HG02884 (cell line): ENCODE measurements around the gene JPT2.
A peak's percentile ranks its signal among the peaks of the same experiment; 100 is the strongest.

Source experiments
- ATAC-seq: cut with Tn5 transposase; IDR thresholded peaks from one replicate; pipeline ENCODE4 v1.9.1; 2021; ENCODE audit warnings: mild to moderate bottlenecking, moderate library complexity; ENCODE audit not compliant: unreplicated experiment

The JPT2 gene, protein sequence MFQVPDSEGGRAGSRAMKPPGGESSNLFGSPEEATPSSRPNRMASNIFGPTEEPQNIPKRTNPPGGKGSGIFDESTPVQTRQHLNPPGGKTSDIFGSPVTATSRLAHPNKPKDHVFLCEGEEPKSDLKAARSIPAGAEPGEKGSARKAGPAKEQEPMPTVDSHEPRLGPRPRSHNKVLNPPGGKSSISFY

DNA sequence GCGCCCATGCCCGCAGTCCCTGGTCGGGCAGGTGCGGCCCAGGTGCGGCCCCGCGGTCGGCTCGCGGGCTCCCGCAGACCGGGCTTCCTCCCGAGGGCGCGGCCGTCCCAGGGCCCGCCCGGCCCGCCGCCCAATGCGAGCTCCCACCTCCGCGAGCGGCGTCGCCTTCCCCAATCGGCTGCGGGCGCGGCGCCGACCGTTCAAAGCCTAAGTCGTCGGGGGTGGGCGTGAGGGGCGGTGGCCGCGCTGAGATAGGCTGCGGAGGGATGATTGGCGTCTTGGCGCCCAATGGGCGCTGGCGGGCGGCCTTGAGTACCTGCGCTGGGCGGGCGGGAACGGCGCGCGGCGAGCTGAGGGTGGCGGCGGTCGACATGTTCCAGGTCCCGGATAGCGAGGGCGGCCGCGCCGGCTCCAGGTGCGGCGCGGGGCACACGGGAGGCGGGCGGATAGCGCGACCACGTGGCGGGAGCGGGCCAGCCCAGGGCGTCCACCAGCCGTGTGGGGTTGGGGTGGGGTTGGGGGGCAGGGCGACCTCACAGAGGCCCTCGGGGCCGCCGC, at the start of gene JPT2:
Gene JPT2, plus strand, starts transcription at position 338 of the 558 bp plus-strand sequence. Its CDS starts 34 bp downstream, at position 372.
- ATAC-seq, result peak; percentile 89

DNA sequence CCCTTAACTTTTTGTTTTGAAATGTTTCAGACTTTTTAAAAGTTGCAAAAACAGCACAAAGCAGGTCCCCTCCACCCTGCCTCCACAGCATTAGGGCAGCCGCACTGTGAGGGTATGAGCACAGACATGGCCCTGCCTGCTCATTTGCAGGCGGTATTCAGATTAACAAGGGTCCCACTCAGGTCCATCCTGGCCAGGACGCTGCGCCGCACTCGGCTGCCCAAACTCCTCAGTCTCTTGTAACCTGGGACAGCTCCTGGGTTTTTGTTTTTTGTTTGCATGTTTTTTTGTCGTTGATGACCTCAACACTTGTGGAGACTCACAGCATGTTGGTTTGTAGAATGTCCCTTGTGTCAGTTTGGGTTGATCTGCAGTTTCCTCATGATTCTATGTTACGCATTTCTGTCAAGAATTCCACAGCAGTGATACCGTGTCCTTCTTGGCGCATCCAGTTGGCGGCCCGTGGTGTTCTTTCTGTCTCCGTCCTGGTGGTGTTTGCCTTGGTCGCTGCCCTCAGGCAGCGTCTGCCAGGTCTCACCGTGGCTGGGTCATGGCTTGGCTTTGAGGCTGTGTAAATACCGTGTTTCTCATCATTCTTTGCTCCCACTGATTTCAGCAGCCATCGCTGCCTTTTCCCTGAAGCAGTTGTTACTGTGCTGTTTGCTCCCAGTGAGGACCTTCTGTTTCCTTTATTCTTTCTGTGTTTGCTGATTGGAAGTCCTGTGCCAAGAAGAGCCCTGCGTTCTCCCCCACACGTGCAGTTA, 47.4 kb upstream of the JPT2 start:
- no peak for ATAC-seq

DNA sequence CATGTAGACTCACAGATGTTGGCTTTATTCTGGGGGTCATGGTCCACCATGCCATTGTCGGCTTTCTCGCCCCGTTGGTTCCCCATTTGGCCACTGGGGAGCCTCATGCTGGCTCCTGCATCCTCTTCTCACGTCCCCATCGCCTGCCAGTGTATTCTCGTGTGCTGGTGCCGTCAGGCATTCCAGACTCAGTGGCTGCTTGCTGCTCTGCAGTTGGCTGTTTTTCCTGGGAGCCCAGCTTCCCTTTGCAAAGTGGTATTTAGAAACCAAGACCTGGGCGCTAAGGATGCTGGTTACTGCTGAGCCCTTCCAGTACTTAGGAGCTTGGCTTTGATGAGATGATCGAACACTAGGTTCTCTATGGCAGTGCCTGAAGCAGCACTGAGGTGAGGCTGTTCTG, 46.8 kb upstream of the JPT2 start:
- no peak for ATAC-seq

DNA sequence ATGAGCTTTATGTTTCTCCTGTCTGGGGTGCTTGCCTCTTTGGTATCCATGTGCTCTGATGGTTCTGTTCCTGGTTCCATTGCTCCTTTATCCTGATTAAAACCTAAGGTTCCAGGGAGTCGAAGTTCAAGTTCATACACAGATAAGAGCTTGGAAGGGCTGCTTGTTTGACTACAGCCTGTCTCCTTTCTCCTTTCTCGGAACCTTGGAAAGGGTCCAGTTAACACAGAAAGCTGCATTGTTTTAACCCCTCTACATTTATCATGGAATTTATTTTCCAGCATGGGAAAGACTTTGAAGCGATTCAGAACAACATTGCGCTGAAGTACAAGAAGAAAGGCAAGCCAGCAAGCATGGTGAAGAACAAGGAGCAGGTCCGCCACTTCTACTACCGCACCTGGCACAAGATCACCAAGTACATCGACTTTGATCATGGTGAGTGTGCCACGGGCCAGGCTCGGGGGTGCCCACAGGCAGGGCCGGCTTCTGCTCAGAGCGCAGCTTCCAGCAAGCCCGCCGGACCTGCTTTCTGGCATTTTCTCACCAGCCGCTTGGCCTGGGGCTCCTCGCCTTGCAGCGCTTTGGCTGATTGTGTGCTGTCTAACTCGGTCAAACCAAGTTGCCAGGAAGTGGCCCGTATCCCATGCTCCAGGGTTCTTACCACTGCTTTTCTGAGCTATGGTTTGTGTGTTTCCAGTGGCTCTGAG, 46.0 kb upstream of the JPT2 start:
- ATAC-seq, result no peak

DNA sequence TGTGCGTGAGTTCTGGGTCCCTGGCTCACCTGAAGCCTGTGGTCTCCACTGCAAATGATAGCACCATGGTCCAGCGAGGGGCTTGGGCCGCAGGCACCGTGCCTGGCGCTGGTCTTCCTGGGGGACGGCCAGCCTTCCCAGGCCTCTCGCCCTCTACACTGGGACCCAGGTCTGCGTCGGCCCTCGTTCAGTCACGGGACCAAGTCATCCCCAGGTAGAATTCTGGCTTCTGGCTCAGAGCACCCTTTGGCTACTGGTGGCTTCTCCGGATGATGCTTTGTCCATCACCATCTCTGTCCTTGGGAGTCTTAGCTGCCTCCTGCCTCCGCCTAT, 45.5 kb upstream of the JPT2 start:
- ATAC-seq, result no peak

DNA sequence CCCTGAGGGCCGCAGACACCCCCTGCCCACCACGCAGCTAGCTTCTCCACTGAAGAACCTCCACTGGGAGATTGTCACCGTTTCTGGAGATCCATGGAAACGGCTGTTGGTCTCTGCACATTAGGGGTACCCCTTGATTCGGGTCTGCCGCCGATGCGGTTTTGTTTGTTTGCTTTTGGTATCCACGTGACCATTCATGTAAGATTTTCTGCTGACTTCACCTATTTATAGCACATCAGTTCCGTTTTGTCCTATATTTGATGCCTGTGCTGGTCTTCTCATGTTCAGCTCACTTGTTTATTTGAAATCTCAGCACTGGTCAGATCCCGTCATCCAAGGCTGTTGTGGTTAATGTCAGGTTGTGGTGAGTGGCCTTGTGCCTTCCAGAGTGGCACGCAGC, 44.8 kb upstream of the JPT2 start:
- no peak for ATAC-seq

DNA sequence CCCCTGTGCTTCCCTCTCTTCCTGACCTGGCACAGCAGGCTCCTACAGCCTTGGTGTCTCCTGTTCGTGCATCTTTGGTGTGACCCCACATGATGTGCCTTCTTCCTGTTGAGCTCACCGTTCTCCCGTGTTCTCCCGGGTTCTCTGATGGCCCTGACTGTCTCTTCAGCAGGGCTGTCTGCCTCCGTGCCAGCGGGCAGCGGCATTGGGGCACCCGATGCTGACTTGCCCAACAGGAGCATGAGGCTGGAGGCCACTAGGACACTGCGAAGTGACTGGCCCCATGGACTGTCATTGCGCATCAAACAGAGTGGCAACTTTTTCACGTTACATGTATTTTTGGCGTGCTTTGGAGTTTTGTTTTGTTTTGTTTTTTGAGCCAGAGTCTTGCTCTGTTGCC, 43.5 kb upstream of the JPT2 start:
- ATAC-seq, result no peak

DNA sequence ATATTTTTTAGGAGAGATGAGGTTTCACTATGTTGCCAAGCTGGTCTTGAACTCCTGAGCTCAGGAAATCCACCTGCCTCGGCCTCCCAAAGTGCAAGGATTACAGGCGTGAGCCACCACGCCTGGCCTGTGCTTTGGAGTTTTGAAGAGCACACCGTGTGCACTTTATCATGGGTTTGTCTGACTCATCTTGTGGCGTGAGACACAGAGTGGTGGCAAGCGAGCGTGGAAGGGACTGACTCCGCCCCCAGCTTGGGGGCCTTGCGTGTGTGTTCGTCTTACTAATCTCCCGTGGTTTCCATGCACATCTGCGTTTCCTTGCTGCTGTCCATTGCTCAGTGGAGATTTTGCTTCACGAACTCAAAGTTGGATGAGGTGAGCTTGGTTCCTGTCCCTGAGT, 43.0 kb upstream of the JPT2 start:
- no peak for ATAC-seq

DNA sequence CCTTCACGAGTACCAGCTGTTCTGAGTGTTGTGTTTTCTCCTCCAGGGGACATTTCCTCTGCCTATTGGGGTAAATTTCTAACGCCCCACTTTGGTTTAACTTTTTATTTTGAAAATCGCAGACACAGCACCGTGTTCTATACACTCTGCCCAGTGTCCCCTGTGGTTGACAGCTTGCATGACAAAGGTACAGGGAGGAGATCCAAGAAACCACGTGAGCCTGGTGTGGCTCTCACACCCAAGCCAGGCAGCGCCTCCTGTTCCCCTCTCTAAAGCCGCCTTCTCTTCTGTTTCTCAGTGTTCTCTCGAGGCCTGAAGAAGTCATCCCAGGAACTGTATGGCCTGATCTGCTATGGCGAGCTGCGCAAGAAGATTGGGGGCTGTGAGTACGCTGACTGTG, 40.6 kb upstream of the JPT2 start:
- ATAC-seq, result no peak

DNA sequence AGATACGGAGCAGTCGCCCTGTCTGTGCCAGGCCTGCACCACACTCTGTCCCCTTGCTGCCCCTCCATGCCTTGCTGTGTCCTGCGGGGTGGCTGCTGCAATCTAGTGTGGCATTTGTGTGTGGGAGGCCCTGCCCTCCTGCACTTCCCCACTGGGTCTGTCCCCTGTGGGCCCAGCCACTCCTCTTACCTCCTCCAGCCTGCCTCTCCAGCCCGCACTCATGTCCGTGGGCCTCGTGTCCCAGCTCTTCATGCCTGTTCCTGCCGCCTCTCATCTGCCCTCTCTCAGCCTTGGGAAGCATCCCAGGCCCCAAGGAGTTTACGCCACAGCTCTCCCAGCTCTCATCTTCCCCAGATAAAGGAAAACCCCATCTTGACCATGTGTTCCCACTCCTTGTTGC, 39.3 kb upstream of the JPT2 start:
- ATAC-seq, result no peak

DNA sequence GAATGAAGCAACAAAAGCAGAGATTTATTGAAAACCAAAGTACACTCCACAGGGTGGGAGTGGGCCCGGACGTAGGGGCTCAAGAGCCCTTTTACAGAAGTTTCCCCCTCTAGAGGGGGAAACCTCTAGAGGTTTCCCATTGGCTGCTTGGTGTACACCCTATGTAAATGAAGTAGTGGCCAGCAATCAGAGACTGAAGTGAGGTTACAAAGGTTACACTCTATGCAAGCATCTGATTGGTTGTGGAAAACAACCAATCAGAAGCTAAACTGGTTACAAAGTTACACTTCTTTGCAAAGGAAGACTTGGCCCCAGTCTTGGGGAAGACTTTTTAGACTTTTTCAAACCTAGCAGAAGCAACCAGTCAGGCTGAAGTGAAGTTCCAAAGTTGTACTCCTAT, 38.8 kb upstream of the JPT2 start:
- ATAC-seq, result no peak

DNA sequence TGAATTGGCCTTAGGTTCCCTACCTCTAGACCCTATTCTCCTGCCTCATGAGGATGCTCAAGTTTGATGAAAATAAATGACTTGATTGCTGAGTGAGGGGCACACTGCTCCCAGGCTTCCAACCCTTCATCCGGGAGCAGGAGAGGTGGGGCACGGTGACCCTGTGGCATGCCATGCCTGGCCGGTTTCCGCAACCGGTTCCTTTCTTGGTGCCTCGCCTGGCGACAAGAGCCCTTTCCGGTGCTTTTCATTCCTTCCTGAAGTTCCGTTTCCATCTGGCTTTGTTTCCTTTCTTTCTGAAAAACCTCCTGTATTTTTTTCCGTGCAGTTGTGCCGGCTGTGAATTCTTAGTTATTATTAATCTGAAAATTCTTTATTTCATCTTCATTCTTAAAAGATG, 38.2 kb upstream of the JPT2 start:
- ATAC-seq, result no peak

DNA sequence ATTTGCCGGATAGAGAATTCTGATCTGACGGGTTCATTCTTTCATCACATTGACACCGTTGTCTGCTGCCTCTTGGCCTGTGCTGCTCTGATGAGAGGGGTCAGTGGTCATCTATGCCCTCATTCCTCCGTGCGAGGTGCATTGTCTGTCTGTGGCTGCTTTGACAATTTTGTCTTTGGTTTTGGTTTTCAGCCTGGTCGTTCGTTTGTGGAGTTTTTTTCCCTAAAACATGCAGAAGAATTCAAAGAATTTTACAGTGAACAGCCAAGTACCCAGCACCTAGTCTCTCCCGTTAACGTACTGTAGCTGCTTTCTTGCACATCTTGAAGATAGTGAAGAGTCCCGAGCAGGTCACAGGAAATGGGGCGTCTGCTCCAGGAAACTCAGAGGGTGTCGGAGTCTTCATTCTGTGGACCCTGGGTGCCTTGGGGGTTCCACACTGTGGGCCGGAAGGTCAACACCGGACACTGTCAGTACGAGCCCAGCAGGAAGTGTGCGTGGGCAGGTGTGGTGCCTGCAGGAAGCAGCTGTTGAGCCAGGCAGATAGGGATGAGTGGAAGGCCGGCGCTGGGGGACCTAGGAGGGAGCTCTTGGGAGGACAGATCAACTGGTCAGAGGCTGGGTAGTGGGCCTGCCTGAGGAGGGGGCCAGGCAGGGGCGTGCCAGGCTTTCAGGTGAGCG, 37.7 kb upstream of the JPT2 start:
- ATAC-seq, result no peak

DNA sequence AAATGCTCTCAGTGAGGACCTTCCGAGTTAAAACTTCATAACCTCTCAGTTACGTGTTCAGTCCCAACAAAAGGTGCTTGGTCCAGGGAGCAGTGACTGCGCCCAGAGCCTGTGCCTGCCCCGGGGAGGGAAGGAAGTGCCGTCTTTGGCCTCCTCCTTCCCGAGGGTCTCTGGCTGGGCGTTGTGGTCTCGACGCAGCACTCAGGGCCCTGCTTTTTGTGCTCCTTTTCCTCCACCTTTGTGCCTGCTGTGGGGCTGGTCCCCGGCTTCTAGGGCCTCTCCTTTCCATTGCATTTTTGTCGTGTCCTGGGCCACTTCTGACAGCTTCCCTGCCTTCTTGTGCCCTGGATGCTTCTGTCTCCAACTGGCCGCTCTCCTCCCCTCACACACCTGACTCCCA, 36.8 kb upstream of the JPT2 start:
- no peak for ATAC-seq

DNA sequence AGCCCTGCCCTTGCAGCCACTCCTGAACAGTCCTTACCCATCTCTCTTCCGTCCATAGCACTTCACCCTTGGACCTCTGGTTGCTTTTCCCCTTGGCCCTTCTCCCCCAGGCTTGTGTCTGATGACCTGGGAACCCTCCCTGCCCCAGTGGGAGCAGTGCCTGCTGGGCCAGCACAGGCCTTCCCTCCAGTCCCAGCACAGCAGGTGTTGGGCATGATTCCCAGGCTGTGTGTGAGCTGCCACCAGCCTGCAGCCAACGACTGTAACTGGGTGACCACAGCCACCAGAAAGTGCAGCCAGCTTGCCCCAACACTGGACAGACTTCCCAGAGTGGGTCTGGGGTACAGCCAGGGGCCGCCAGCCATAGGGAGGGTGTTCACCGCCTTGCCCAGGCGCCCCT, 35.9 kb upstream of the JPT2 start:
- ATAC-seq, result no peak

DNA sequence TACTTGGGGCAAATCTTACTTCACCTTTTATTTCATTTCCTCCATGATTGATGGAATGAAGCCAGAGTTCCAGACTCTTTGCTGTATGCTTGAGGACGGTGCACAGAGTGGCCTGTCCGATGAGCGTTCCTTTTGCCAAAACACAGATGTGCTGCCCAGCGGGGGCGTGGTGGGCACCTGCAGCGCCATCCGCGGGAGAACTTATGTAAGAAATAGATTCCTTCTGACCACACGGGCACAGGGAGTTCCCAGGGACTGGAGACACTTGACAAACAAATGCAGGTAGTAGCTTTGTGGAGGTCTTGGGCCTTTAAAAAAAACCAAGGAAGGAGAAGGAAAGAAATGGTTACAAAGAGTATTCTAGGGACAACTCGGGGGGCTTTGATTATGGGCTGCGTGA, 35.3 kb upstream of the JPT2 start:
- no peak for ATAC-seq

DNA sequence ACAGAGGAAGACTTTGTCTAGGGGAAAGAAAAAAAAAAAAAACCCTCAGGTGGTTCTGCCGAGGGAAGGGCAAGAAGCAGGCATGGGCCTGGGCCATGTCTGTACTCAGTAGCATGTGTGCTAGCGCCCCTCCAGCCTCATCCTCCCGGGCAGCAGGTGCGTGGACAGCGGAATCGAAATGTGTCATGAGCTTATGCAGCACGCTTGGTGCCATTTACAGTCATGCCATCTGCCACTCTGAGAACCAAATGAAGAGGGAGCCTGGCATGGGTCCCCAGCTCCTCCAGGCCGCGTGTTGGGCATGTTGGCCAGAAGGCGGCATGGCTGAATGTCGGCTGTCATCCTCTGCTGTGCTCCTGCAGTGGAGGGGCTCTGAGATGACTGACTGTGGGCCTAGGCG, 34.6 kb upstream of the JPT2 start:
- ATAC-seq, result no peak

DNA sequence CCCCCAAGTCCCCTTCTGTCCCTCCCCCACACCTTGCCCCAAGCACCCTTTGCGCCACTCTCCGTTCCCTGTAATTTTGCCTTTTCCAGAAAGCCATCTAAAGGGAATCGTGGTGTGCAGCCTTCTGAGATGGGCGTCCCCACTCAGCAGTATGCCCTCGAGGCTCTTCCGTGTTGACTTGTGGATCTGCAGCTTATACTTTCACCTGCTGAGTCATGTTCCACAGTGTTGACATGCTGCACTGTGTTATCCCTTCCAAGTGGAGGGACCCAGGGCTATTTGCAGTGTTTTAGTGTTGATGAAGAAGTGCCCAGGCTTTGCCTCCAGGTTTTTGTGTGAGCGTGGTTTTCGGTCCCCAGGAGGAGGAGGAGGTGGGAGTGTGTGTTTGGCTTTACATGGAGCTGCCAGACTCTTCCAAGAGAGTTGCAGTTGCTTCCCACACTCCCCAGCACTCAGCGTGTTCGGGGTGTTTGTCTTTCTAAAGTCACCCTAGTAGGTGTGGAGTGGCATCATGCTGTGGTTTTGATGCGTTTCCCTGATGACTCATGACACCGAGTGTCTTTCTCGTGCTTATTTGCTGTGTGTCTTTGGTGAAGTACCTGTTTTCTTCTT, 32.1 kb upstream of the JPT2 start:
- ATAC-seq, result no peak

DNA sequence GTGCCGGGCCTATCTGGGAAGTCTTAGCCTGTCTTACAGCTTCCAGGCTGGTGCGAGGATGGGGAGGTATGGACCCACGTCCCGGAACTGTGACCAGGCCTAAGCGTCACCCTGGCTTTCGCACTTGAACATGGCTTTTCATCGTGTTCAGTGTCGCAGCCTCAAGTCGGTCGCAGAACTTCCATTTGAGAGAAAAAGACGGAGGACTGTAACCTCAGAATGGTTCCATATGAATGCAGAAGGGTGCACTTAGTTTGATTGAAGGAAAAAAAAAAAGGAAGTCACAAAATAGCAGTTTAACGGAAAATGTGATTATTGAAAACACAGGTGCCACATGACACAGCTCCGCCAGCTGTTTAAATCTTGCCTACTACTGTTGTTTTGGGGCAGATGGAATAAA, 30.2 kb upstream of the JPT2 start:
- no peak for ATAC-seq

DNA sequence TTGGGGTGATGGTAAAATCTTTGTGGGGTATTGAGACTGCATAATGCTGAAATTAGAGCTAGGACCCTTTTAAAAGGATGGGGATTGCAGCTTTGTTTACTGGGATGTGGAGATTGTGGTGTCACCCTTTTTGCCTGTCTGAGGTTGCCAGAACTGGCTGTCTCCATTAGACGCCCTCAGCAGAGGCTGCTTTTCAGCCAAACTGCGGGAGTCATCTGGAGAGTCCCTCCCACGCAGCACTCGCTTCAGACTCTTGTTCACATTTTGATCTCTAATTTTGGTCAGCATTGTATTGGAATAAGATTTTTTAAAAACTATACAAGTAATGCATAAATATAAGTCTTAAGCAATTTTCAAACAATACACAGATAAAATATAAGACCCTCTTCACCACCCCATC, 27.9 kb upstream of the JPT2 start:
- no peak for ATAC-seq
